Astrocyte of the spinal cord (primary cell): ENCODE data around the gene CNTN5.

Experiments
- DNase-seq: peaks from one replicate; pipeline ENCODE4 v3.0.0; 2011; ENCODE audit warnings: low read depth, low spot score
- H3K4me3 ChIP-seq: 2 replicates; pipeline ENCODE4 v1.5.1; 2011; ENCODE audit warnings: low read depth, mild to moderate bottlenecking, low read length, moderate library complexity
- in situ Hi-C: cut with HindIII; loops from 2 replicates; pipeline ENCODE4 v1.10.0; 2017; ENCODE audit warnings: low sequenced_read_pairs
- TF ChIP-seq, protein P1 (sequence below): IDR thresholded peaks from 2 replicates; pipeline ENCODE4 v1.5.1; 2012; ENCODE audit warnings: low read depth, mild to moderate bottlenecking, low read length, inconsistent platforms

Gene CNTN5

DNA sequence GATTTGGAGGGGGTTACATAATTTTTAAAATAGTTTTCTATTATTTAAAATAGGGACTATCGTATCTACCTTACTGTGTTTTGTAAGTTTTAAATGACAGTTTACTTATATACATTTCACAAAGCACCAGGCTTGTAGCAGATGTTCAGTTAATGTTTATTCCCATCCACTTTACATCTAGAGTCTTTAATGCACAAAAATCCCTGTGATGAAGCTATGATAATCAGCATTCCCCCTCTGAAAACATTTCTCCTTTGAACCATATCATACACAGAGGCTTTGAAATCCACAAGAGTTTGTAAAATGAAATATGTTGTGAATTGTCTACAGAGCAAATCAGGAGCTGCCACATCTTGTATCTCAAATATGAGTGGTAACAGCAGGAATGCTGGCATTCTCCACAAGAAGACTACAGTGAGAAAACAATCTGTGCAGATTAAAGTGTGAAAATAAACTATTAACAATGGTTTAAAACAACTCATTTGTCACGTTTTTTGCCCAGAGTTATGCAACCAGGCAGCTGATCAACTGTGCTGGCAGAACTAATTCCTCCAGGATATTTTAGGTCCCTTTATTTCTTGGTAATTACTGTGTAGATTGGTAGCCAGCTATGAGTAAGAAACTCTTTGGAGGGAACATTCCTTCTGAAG, 967.2 kb downstream of the CNTN5 start:
- in situ Hi-C loops: no loop called here
- H3K4me3 ChIP-seq: no peak overlapping the region
- peak; percentile 1 for DNase-seq
- TF ChIP-seq, protein P1, sequence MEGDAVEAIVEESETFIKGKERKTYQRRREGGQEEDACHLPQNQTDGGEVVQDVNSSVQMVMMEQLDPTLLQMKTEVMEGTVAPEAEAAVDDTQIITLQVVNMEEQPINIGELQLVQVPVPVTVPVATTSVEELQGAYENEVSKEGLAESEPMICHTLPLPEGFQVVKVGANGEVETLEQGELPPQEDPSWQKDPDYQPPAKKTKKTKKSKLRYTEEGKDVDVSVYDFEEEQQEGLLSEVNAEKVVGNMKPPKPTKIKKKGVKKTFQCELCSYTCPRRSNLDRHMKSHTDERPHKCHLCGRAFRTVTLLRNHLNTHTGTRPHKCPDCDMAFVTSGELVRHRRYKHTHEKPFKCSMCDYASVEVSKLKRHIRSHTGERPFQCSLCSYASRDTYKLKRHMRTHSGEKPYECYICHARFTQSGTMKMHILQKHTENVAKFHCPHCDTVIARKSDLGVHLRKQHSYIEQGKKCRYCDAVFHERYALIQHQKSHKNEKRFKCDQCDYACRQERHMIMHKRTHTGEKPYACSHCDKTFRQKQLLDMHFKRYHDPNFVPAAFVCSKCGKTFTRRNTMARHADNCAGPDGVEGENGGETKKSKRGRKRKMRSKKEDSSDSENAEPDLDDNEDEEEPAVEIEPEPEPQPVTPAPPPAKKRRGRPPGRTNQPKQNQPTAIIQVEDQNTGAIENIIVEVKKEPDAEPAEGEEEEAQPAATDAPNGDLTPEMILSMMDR: no peak

DNA sequence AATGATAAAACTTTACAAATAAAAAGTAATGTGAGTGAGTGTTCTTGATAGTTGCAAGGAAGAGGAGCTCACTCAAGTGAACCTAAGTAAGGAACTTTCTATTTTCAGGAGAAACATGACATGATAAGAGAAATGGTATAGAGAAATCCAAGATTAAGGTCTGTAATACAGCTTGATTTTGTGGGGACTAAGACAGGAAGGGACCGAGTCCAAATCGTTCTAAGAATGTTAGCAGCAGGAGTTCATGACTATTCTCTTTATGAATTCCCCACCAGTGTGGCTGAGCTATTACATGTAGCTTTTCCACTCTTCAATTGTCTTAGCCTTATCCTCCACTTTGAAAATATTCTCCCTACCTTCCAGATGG, 967.7 kb downstream of the CNTN5 start:
- in situ Hi-C loops: no loop called here
- DNase-seq: peak; percentile 15
- TF ChIP-seq, protein P1: no peak
- H3K4me3 ChIP-seq: no peak overlapping the region

DNA sequence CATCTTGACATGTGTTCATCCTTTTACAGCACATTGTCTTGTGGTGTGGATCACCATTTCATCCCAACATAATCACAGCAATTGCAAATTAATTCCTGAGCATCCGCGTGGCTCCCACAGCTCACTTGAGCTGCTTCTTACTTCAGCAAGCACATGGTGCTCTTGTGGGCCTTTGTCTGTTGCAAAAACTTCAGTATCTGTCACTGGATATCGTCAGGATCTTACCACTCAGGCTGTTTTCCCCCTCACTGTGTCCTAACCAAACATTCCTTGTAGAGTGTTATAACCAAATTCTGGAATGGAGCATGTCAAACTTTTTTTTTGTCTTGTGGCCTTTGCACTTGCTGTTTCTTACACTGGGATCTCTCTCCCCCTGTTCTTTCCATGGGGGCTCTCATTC, 983.2 kb downstream of the CNTN5 start:
- DNase-seq: no peak
- in situ Hi-C loops: no loop called here
- H3K4me3 ChIP-seq: no peak overlapping the region
- TF ChIP-seq, protein P1: no peak

DNA sequence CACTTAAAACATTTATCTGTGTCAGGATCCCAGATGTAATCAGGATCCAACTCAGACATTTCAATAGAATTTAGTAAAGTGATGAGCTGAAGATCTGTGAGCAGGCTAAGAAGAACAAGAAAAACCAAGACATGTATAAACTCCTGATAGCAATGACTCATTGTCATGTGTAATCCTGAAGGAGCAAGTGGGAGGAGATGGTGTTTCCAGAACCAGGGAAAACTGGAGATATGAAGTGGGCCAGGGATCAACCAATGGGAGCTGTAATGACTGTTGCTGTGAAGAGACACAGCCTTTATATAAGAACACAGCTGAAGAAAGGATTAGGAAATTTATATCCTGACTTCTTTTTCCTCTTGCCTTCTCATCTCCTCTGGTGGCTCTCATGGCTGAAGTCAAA, 983.8 kb downstream of the CNTN5 start:
- in situ Hi-C loops: no loop called here
- no peak for DNase-seq

DNA sequence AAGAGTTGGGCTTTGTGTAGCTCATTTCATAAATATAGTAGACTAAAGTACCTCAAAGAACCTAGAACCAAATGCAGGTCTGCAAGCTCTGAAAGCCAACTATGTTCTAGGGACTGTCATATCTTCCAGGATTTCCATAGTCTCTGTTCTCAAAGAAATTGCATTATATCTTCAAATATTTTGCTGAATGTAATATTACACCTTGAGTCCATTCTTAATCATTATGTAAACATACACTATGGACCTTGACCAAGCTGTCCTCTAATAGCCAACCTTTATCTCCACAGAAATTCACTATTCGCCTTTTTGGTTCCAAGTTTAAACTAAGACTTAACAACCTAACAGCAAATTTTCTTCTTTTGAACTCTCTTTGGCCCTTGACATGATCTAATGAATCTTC, 987.7 kb downstream of the CNTN5 start:
- DNase-seq: no peak
- in situ Hi-C loops: no loop called here
- no peak overlapping the region for H3K4me3 ChIP-seq
- TF ChIP-seq, protein P1: no peak

More for the DNA sequence above, 983.8 kb downstream of the CNTN5 start:
- no peak overlapping the region for H3K4me3 ChIP-seq
- TF ChIP-seq, protein P1: no peak

DNA sequence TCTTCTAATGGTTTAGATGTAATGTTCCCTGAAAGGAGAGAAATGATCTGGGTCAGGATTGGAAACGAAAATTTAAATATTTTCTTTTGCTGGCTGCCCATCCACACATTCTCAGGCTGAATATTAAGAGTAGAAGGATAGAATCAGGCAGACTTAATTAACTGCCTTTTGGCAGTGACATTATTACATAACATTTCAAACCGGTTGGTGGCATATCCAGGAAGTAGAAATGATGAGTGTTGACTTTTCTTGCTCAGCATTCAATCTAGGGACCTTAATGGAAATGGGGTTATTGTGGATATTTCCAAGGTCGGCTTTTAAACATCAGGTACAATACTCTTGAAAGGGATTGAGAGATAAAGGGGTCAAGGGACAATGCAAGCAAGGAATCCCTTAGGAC, 989.0 kb downstream of the CNTN5 start:
- no peak overlapping the region for H3K4me3 ChIP-seq
- in situ Hi-C loops: no loop called here
- no peak for DNase-seq
- TF ChIP-seq, protein P1: no peak
